NCI-H748 (cell line): ENCODE results near the gene S100A8.
"Not testable (repeated sequence)": the region's sequence is repeated elsewhere in the genome, so short reads cannot be mapped to it uniquely, and the experiment has no call there.

Experiments used
- DNase-seq: peaks from one replicate; lab custom pipeline; 2025; ENCODE audit not compliant: unreplicated experiment; lab: John Stamatoyannopoulos, UW

S100A8 gene

DNA sequence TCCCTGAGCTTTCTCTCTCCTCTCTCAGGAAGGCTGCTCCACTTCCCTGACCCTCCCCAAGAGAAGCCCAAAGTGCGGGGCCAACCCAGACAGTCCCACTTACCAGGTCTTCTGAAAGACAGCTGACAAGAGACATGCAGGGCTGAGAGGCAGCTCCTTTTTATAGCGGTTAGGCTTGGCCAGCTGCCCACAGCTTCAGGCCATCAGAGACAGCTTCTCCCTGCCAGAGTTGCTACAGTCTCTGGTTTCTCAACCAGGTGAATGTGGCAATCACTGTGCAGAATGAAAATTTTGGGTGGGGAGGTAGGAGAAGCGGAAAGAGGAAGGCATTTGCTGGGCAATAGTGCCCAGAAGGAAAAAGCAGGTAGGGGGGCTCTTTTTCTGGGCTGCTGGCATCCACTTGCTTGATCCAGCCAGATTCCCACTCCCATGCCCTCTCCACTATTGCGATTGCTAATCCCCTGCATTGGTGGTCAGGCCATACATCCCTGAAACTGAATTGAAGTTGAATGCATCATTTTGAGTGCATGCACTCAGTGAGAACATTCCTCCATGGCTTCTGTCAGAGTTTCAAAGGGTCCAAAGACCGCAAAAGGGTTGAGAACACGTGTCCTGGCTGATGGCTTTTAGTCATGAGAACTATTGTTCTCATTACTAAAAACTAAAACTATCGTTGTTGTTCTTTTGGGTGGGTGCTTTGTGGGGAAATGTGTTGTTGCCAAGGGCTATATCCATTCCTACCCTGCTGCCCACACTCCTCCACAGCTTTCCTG lies at the start of gene S100A8:
Gene S100A8 (minus strand): TSS at position 136 of the 773 bp plus-strand sequence. CDS start 538 bp downstream, outside the sequence.
- DNase-seq, result no peak

DNA sequence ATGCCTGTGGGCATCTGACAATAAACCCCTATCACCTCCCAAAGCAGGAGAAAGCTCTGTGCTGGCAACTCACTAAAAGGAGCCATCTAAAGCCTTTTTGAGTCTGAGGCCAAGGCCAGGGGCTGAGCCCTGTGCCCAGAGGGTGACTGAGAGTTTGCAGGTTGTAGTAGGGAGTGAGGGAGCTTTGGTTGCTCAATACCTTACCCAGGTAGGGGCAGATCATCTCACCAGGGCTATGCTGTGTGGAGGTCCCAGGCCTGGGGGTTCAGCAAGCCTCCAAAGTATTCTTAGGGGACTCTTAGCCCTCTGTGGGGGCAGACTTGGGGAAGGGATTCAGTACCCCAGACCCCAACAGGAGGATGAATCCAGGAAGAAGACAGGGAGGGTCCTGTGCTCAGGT lies 48.4 kb upstream of the S100A8 start:
- DNase-seq, result no peak

DNA sequence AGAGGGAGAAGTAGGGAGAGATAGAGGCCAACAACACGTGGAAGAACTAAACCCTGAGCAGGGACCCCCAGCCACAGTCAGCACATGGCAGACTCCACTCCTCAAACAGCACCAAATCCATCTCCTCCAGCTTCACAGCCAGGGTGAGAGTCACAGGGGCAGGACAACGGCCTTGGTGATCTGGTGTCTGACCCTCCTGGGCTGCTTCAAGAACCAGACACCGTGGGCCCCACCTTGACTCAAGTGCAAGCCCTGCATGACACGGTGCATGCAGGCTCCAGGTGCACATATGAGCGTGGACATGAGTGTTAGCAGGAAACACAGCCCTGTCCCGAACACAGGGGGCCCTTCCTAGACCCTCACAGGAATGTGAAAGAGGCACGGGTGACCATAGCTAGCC lies 47.7 kb upstream of the S100A8 start:
- no peak for DNase-seq

DNA sequence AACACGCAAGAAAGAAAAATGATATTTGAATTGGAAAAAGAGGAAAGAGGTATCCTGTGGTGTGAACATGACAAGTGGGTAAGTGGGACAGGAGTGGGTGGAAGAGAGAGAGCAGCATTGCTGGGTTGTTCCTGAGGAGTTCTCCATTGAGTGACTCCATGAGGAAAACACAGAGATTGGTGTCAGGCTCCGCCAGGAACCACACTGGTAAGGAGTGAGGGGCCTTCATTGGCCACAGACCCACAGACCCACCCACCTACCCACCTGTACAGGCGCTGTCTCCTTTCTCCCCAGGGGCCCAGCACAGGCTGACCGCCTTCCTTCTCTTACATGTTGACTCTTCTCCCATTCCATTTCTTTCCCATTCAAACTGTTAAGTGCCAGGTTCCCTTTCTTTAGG lies 46.4 kb upstream of the S100A8 start:
- no peak for DNase-seq

DNA sequence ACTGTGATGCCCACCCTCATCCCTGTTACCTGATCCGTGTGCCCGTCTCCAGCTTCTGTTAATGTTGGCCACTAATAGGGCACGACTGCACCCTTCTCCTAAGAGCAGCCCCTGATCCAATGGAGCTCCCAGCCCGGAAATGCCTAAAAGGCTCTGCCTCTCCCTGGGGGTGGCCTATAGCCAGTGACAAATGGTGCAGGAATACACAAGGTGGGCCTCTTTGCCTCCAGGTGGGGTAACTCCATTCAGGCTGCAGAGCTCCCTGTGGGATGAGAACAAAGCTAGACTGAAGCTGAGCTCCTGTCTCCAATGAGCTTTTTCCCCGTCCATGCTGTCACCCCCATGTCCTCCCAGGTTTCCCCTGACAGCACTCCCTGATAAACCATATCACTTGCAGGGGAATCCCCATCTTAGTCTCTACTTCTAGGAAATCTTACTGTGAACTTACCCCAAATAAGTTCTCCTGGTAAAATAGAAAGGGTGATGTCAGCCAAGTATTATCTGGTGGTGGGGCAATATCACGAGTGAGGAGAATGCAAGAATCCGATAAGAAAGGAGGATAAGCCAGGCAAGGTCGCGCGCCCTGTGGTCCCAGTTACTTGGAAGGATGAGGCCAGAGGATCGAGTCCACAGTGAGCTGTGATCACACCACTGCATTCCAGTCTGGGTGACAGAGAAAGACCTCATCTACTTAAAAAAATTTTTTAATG lies 44.0 kb upstream of the S100A8 start:
- no peak for DNase-seq

DNA sequence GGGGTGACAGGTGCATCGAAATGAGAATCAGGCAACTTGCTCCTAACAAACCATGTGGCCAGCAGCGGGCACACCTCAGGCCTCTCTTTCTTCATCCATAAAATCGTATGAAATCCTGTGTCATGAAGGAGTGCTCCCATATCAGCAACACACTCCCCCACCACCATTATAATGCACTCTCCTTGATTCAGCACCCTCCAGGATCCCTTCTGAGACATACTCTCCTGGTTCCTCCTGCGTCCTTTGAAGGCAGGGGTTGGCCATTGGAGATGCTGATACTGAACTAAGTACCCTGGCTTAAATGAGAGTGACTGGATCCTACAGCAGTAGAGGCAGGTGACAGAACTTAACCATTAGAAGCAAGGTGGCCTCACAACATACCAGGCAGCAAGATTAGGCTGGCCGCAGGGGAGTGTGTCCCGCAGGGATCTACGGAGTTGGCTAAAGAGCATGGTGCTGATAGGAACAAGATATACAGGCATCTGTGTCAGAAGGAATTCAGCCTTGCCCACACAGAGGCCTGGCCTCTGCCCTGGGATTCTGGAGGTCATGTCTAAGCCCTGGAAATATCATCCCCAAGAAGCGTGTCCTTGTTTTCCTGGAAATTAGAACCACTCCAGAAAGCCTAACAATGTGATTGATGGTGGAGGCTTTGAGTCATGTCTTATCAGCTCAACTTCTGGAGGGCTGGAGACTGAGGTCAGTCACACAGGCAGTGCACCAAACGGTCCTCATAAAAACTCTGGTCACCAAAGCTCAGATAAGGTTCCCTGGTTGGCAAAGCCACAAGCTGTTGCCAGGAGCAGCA lies 42.2 kb upstream of the S100A8 start:
- DNase-seq, result no peak

DNA sequence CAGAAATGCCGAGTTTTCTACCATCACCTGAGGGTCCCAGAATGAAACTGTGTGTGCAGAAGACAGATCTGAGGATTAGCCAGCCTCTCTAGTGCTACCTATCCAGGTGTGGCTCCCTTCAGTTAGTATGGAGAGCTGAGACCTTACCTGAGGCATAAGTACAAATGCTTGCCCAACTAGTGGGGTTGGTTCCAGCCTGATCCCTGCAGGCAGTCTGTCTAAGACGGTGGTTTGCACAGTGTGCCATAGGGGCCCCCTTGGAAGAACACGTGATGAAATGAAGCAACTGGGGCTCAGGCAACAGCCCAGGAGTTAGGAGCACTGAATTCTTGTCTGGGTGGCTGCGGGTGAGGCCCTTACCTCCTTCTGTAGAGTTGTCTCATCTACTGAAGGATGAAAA lies 41.1 kb upstream of the S100A8 start:
- no peak for DNase-seq

DNA sequence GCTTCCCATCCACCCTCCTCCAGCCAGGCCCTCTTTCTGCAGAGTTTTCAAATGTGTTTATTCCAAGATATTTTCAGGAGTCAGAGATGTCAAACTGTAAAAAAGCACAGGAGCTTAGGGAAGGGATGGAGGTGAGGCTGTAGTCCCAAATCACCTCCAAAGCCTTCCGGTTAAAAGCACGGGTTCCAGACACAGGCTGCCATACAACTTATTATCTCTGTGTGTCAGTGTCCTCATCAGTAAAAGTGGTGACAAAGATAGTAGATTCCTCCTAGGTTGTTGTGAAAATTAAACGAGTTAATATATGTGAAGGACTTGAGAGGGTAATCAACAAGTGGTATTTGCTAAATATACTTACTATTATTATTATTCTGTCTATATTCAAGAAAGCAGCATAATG lies 40.6 kb upstream of the S100A8 start:
- DNase-seq, result no peak

DNA sequence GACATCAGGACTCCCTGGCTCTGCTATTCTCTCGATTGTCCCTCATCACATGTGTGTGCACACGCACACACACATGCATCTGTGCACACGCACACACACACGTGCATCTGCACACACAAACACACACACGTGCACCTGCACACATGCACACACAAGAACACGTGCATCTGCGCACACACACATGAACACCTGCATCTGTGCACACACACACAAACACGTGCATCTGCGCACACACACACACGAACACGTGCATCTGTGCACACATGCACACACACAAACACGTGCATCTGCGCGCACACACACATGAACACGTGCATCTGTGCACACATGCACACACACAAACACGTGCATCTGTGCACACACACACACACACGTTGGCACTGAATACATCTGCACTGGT lies 40.1 kb upstream of the S100A8 start:
- no peak for DNase-seq

DNA sequence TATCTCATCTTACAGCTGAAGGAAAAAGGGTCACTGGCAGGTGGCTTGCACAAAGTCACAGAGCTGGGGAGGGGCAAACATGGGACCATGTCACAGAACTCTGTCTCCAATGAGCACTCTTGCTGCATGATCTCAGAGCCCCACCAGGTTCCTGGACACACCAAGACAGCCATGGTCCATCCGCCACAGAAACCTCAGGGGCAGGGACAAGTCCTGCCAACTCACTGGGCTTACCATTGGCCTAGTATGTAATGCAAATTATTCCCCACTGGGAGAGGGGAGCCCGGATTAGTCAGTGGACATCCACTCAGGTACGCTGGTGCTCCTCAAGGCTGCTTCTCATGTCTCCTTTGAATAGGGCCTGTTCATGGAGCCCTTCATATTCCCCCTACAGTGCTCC lies 39.7 kb upstream of the S100A8 start:
- DNase-seq, result no peak

DNA sequence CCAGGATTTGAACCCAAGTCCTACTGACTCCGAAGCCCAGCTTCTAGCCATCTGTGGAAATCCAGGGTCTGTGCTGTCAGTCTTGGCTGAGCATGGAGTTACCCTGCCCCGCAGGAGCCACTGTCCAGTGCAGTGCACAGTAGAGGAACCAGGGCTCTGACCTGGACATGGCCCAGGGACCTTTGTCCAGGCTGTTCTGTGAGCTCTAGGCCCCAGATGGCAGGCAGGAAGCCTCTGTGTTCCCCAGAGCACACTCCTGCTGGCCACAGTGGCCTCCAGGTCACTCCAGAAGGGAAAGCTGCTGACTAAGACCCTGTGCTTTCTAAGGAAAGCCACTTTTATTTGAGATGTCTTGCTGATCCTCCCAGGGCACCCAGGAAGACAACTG lies 39.3 kb upstream of the S100A8 start:
- no peak for DNase-seq

DNA sequence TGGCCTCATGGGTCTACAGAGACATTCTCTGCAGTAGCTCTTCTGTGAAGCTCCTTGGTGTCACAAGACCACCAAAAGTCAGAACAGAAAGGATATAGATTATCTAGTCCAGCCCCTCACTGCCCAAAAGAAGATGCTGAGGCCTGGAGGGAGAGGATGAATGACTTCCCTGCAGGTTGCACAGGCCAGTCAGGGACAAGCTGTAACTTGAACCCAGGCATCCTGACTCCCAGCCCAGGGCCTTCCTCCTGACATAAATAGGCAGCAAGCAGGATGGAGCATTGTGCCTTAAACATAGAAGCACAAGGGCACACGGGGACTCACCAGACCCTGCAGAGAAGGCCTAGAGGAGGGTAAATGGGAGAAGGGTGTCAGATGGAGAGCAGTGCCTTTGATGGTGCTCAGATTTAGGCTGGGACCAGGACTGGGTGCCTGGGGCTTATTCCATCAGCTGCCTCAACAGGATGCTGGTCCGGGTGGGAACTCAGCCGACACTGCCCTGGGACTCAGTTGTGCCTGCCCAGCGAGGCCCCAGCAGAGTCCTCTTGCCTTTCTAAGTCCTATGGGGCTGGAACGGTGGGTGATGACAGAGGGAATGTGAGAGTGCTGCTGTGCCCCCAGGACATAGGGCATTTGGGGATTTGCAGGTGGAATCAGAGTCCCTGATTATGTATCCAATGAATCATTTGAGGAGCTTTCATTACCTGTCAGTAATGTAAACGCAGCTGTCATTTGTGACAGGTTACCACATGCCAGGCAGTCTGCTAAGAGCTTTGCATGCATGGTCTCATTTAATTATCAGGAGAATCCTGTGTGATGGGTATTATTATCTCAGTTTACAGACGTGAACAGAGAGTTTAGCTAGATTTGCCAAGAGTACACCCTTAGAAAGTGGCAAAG lies 38.6 kb upstream of the S100A8 start:
- peak; percentile 95 for DNase-seq

DNA sequence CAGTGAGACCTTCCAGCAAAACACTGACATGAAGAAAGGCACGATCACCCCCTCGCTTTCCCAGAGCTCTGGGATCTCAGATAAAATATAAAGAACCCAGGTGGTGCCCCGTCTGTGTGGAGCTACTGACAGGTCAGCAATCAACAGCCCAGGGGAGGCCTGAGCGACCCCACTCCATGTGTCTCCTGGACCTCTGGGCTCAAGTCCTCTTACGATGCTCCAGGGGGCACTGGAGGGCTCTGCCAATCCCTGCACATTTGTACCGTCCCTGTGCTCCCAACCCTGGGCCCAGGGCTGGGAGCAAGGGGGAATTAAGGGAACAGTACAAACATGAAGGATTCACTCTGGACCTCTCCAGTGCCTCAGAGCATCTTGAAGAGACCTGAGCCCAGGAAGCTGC lies 37.9 kb upstream of the S100A8 start:
- peak; percentile 47 for DNase-seq

DNA sequence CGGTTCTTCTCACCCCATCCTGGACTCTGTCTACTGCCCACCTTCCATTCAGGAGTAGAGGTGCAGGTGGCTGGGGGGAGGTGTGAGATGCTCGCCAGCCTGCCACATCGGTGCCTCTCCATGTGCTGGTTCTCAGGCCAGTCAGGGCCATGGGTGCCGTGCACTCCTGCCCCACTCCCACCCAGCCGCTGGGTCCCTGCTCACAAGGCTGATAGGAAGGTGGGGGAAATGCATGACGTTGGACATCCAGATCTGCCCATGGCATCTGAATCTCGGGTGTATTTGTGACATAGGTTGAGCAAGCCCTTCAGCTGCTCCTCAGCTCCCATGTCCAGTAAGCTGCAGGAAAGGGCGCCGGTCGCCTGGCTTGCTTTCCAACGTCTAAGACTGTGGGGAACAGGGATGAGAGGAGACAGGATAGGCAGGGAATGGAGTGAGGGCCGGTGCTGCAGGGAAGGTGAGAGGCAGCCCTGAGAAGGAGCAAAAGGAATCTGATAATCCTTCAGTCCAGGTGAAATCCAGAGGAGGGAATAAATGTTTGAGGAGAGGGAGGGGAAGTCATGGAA lies 37.3 kb upstream of the S100A8 start:
- DNase-seq, result no peak

DNA sequence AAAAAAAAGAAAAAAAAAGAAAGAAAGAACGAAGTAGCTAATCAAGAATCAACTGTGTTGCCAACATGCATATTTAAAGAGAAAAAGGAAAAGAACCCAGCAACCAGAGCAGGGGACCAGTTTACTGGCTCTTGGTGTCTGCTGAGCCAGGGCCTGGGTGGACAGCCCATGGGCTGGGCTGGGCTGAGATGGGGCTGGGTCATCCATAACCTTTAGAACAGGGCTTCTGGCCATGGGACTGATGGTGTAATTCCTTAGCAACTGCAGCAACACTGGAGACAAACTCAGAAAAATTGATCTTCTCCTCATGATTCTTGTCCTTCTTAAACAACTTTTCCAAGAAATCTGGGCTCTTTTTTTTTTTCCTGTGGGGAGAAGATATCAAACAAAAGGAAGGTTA lies 35.9 kb upstream of the S100A8 start:
- DNase-seq, result no peak

DNA sequence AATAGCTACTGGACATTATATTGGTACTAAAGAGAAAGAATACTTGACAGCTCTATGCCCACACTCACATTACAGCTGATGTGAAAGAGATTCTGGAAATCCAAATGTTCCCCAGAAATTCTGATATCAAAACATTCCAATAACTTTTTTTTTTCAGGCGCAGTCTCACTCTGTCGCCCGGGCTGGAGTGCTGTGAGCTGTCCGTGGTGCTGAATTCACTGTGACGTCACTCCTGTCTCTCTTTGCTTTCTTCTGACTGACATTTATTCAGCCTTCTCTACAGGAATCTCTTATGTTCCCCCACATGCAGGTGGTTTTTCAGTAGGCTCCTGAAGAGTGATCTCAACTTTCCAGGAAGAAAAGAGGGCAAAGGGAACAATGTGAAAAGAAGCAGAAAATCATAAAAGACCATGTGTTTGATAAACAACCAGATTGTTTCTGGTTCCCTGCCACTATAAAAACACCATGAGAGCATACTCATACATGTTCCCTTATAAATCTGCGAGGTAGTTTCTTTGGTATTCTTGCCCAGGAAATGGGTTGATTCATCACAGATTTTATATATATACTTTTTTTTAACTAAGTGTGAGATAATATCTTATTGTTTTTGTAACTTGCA lies 31.7 kb upstream of the S100A8 start:
- DNase-seq, result no peak

DNA sequence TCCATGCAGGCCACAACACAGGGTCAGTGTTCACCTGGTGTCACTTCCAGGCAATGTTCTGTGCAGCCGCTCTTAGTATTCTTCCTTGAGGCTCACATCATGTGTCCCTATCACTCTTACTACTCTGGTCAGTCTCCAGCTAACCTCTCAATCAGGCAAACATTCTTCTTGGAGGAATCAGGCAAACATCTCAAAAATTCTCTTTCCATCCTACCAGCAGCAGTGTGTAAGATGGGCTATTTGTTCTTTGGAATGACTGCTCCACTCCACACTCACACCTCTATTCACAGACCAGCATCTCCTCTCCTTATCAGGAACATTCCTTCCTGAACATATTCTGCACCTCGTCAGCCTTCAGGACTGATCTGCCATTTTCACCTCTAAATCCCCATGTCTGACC lies 29.4 kb upstream of the S100A8 start:
- DNase-seq, result no peak

DNA sequence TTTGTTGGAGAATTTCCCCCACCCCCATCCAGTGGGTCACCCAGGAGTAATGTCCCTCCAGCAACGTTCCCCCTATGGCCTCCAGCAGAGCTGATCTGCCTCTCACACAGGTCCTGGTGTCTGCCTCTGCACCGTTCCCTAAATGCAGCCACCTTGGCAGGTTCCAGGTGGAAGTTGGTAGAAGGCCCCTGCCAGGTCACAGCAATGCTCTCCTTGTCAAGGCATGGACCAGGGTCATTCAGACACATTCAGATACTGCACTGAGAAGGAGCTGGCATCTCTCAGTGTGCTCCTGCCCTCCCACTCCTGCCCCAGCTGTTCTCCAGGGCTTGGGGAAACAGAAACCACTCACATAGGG lies 28.5 kb upstream of the S100A8 start:
- DNase-seq, result not testable (repeated sequence)

DNA sequence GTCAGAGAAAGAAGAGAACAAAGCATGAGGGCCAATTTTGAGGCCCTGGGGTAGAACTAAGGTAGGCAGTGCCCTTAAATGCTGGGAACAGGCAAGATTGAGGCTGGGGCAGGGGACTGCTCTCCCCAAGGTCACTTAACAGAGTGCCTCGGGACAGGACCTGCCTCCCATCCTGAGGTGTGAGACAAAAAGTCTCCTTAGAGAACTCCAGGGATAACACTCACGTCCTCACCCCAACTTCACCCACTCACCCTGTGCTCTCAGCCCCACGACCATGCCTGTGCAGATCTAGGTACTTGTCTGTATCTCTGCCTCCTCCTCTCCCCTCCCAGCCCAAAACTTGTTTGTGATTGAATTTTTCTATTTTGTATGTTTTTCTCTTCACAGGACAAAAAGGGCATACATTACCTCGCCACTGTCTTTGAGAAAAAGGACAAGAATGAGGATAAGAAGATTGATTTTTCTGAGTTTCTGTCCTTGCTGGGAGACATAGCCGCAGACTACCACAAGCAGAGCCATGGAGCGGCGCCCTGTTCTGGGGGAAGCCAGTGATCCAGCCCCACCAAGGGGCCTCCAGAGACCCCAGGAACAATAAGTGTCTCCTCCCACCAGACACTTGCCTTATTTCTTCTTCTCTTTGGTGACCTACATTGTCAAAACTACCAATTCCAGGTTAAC lies 28.0 kb upstream of the S100A8 start:
- not testable (repeated sequence) for DNase-seq
